PC-9 (cell line): ENCODE results near the gene C16orf95. TPM values are rescaled to one million over a fixed set of nuclear protein-coding genes. Genes with fewer than 3 reads are reported as not detected.
A peak's percentile ranks its signal among the peaks of the same experiment; 100 is the strongest.

ENCODE experiments used
- Bru-seq: library from RNA; stranded (reverse); fragments of 400-500 nt; gene quantifications from one replicate; lab custom pipeline; 2021; lab: Mats Ljungman, UMichigan
- BruChase-seq, 2 experiments: library from RNA; stranded (reverse); fragments of 400-500 nt; gene quantifications; one replicate each; lab custom pipeline; 2021; lab: Mats Ljungman, UMichigan
- BruUV-seq: library from RNA; stranded (reverse); fragments of 400-500 nt; replicated peaks from 2 replicates; lab custom pipeline; 2021; lab: Mats Ljungman, UMichigan
- CTCF ChIA-PET: fragments of 300-600 bp; sonication (Branson Sonifier 250); formaldehyde crosslinking; loops from one replicate; lab custom pipeline; 2022; ENCODE audit warnings: antibody characterized with exemption; lab: Charles Lee
- POLR2A ChIA-PET: fragments of 300-600 bp; sonication (Branson Sonifier 250); formaldehyde crosslinking; loops from one replicate; lab custom pipeline; 2022; ENCODE audit warnings: antibody characterized with exemption; ENCODE audit not compliant: unreplicated experiment; lab: Charles Lee
- DNase-seq, 2 experiments: peaks; one replicate each; pipeline versions ENCODE4 v3.0.0 to v3.0.0-alpha.2; 2015 to 2022; ENCODE audit warnings: mixed read lengths in 1 of 2
- H2AFZ ChIP-seq: fragments of 200-600 bp; sonication (generic); 2 replicates; pipeline ENCODE4 v1.8.1; 2017; ENCODE audit warnings: antibody characterized with exemption
- H3F3A ChIP-seq: fragments of 200-600 bp; sonication (generic); 2 replicates; pipeline ENCODE4 v1.8.1; 2017; ENCODE audit warnings: antibody characterized with exemption, mild to moderate bottlenecking, low read depth; ENCODE audit not compliant: insufficient read depth
- H3K27ac ChIP-seq: fragments of 200-600 bp; sonication (generic); 2 replicates; pipeline ENCODE4 v1.6.1; 2016; ENCODE audit warnings: mixed run types
- H3K27me3 ChIP-seq: fragments of 200-600 bp; sonication (generic); 2 replicates; pipeline ENCODE4 v1.6.1; 2016; ENCODE audit warnings: low read depth, mixed run types; ENCODE audit not compliant: insufficient read depth
- H3K36me3 ChIP-seq: fragments of 200-600 bp; sonication (generic); 2 replicates; pipeline ENCODE4 v1.6.1; 2016; ENCODE audit warnings: low read depth, mixed run types
- H3K4me1 ChIP-seq: fragments of 200-600 bp; sonication (generic); replicated peaks from 2 replicates; pipeline ENCODE4 v1.6.1; 2016; ENCODE audit warnings: mixed run types; ENCODE audit not compliant: insufficient read depth
- H3K4me2 ChIP-seq: fragments of 200-600 bp; sonication (generic); 2 replicates; pipeline ENCODE4 v1.6.1; 2017; ENCODE audit warnings: mixed run types
- H3K4me3 ChIP-seq: fragments of 200-600 bp; sonication (generic); 2 replicates; pipeline ENCODE4 v1.6.1; 2016; ENCODE audit warnings: mixed run types
- H3K79me2 ChIP-seq: fragments of 200-600 bp; sonication (generic); 2 replicates; pipeline ENCODE4 v1.6.1; 2017; ENCODE audit warnings: low read depth, mixed run types
- H3K9me2 ChIP-seq: fragments of 200-600 bp; sonication (generic); 2 replicates; pipeline ENCODE4 v1.8.1; 2017; ENCODE audit warnings: mild to moderate bottlenecking; ENCODE audit not compliant: insufficient read depth
- H3K9me3 ChIP-seq: fragments of 200-600 bp; sonication (generic); 2 replicates; pipeline ENCODE4 v1.8.1; 2016; ENCODE audit warnings: low read depth; ENCODE audit not compliant: insufficient read depth
- H4K20me1 ChIP-seq: fragments of 200-600 bp; sonication (generic); 2 replicates; pipeline ENCODE4 v1.8.1; 2017; ENCODE audit not compliant: insufficient read depth
- EZH2 ChIP-seq: fragments of 200-600 bp; sonication (generic); IDR thresholded peaks from 2 replicates; pipeline ENCODE4 v1.8.0; 2017; ENCODE audit warnings: antibody characterized with exemption, low read depth
- intact Hi-C: fragments of 100-400 bp; cut with micrococcal nuclease; formaldehyde crosslinking; loops from one replicate; pipeline ENCODE4 v1.10.0; 2022; ENCODE audit not compliant: unreplicated experiment
- long read RNA-seq: library from polyadenylated mRNA; stranded (forward); transcript quantifications from one replicate; pipeline ENCODE4 v2.0.0, GENCODE V29; 2022
- total RNA-seq: library from RNA; stranded (reverse); gene quantifications from 2 replicates; pipeline ENCODE4 v1.2.3, GENCODE V29; 2021
- TF ChIP-seq, protein P1 (sequence below): fragments of 200-600 bp; sonication (generic); conservative IDR thresholded peaks from 2 replicates; pipeline ENCODE4 v1.6.1; 2017; ENCODE audit warnings: mixed run types, antibody characterized with exemption, mild to moderate bottlenecking, moderate library complexity

C16orf95 gene, protein sequence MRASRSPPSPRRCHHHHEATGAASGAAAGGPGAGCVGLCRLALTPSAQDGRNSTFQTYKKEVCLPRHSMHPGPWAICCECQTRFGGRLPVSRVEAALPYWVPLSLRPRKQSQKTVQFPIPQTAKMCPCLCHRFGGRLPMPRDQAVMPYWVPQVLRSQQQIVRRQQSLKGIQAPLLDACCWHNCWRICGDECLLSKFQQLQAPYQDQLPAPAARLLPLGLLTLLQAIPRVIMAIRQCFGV
- 7.5 and 12.9 TPM in 2 replicates for total RNA-seq
- Bru-seq, nascent RNA, result percentile 25 among the genes with signal in this experiment
- BruChase-seq, experiment 1, labeled RNA remaining after a 2-hour chase, result percentile 50 among the genes with signal in this experiment
- BruChase-seq, experiment 2, labeled RNA remaining after a 6-hour chase, result percentile 54 among the genes with signal in this experiment
- long read RNA-seq, transcript C16orf95-201 (5 exons, 953 nt), result major isoform, 6 of 16 reads
- long read RNA-seq, transcript C16orf95-206 (5 exons, 974 nt), result major isoform, 6 of 16 reads
- long read RNA-seq, partial matches to known transcripts, result 0 of 16 reads
- long read RNA-seq, other reads (novel, unspliced or antisense), result 3 of 16 reads

- intact Hi-C loops, result loop anchor here (5.0 kb wide), 2 partner anchors 65 to 320 kb away; partner anchors contain the start of gene FBXO31
- CTCF ChIA-PET, result no interaction called here
- Histone ChIP-seq H3K9me2 (no peaks in the 10 kb centered on the region), H4K20me1 (no peaks in the 10 kb centered on the region), H3K4me2 (peak within 1 kb of the TSS; percentile 94), H3K4me3 (peak within 1 kb of the TSS; percentile 99), H3K4me1 (peaks cover 6% of the 10 kb centered on the region; the same call in 1 of the 2 replicates), H3F3A (peaks cover 14% of the 10 kb centered on the region; the same call in 1 of the 2 replicates), H3K36me3 (no peaks in the 10 kb centered on the region), H3K27ac (peak within 1 kb of the TSS; percentile 86), H3K9me3 (no peaks in the 10 kb centered on the region), H3K27me3 (no peaks in the 10 kb centered on the region), H2AFZ (peak within 1 kb of the TSS; percentile 98), H3K79me2 (peaks cover 18% of the 10 kb centered on the region)
- peak; percentile 85 to 96 for DNase-seq
- TSS peak; percentile 69 for BruUV-seq
- TF ChIP-seq, protein P1, sequence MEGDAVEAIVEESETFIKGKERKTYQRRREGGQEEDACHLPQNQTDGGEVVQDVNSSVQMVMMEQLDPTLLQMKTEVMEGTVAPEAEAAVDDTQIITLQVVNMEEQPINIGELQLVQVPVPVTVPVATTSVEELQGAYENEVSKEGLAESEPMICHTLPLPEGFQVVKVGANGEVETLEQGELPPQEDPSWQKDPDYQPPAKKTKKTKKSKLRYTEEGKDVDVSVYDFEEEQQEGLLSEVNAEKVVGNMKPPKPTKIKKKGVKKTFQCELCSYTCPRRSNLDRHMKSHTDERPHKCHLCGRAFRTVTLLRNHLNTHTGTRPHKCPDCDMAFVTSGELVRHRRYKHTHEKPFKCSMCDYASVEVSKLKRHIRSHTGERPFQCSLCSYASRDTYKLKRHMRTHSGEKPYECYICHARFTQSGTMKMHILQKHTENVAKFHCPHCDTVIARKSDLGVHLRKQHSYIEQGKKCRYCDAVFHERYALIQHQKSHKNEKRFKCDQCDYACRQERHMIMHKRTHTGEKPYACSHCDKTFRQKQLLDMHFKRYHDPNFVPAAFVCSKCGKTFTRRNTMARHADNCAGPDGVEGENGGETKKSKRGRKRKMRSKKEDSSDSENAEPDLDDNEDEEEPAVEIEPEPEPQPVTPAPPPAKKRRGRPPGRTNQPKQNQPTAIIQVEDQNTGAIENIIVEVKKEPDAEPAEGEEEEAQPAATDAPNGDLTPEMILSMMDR, result peak; percentile 62
- TF ChIP-seq EZH2, result no peak
- POLR2A ChIA-PET, result interaction anchor here (0.6 to 1.0 kb wide), 6 partner anchors 66 to 766 kb away, joined by 3 to 6 read pairs (median 4); partner anchors contain the start of genes FBXO31 and KLHDC4
Observed at GRCh38 chr16:87316923-87317749, at the start of gene C16orf95. C16orf95 (minus strand) TSS chr16:87317392; CDS start chr16:87317242, 150 bp downstream.

GRCh38 chr16:87366930-87367329 is 49.7 kb upstream of the C16orf95 start:
- intact Hi-C loops, result no loop called here

More at GRCh38 chr16:87366930-87367329, 49.7 kb upstream of the C16orf95 start:
- Histone ChIP-seq H3K4me2 (no peak overlapping the region), H4K20me1 (peaks cover 28% of the 10 kb centered on the region), H3F3A (no peaks in the 10 kb centered on the region), H3K79me2 (peaks cover 8% of the 10 kb centered on the region; the same call in 1 of the 2 replicates), H3K27ac (no peak overlapping the region), H3K27me3 (no peaks in the 10 kb centered on the region), H3K36me3 (no peaks in the 10 kb centered on the region), H3K9me2 (no peaks in the 10 kb centered on the region), H3K4me1 (no peaks in the 10 kb centered on the region), H3K9me3 (no peaks in the 10 kb centered on the region), H2AFZ (no peak overlapping the region), H3K4me3 (no peak overlapping the region)
- CTCF ChIA-PET, result no interaction called here
- POLR2A ChIA-PET, result no interaction called here
- no TSS peak for BruUV-seq
- DNase-seq, result no peak
- no peak for TF ChIP-seq EZH2
- TF ChIP-seq, protein P1, result no peak
